GM12878 (cell line): ENCODE measurements around the gene LBHD1. TPM values are rescaled to one million over a fixed set of nuclear protein-coding genes. Genes with fewer than 3 reads are reported as not detected.

Experiments
- ATAC-seq: fragments of 200-7000 bp; cut with Tn5 transposase; 3 replicates; pipeline ENCODE4 v1.9.1; 2020; ENCODE audit warnings: mild to moderate bottlenecking, moderate library complexity
- BruUV-seq: library from RNA; stranded (reverse); fragments of 400-500 nt; replicated peaks from 2 replicates; lab custom pipeline; 2021; lab: Mats Ljungman, UMichigan
- CTCF ChIA-PET: fragments of 300-600 bp; sonication (Branson Sonifier 250); formaldehyde crosslinking; extraction: SDS; loops from one replicate; lab custom pipeline; 2021; ENCODE audit warnings: inconsistent platforms; lab: Yijun Ruan, JAX
- POLR2A ChIA-PET: fragments of 350-600 bp; formaldehyde crosslinking; extraction: SDS; loops from one replicate; lab custom pipeline; 2021; ENCODE audit warnings: inconsistent platforms; lab: Charles Lee
- RAD21 ChIA-PET: fragments of 300-600 bp; sonication (Branson Sonifier 250); formaldehyde crosslinking; loops from one replicate; lab custom pipeline; 2023; ENCODE audit warnings: antibody characterized with exemption; ENCODE audit not compliant: unreplicated experiment; lab: Charles Lee
- SMC1A ChIA-PET: fragments of 300-600 bp; sonication (Branson Sonifier 250); formaldehyde crosslinking; loops from one replicate; lab custom pipeline; 2023; ENCODE audit not compliant: unreplicated experiment, uncharacterized antibody; lab: Charles Lee
- DNase-seq: peaks from one replicate; pipeline ENCODE4 v3.0.0-alpha.2; 2011; ENCODE audit warnings: low read depth, low spot score
- FAIRE-seq: peaks from 3 replicates; lab custom pipeline; 2011; peaks lifted over from hg19 to GRCh38; lab: Jason Lieb, UNC
- H2AFZ ChIP-seq: 2 replicates; pipeline ENCODE4 v1.6.0; 2011; ENCODE audit warnings: low read depth, low read length, control low read depth; ENCODE audit not compliant: control insufficient read depth
- H3K27ac ChIP-seq: 2 replicates; pipeline ENCODE4 v1.5.1; 2011; ENCODE audit warnings: control low read depth; ENCODE audit not compliant: control insufficient read depth, insufficient read depth
- H3K27me3 ChIP-seq, 2 experiments: replicated peaks in 1 of 2; 2 replicates each; pipeline versions ENCODE4 v1.6.0 to v1.6.1; 2011; ENCODE audit warnings: low read length in 1 of 2; ENCODE audit not compliant: control insufficient read depth in 2 of 2, insufficient read depth in 2 of 2
- H3K36me3 ChIP-seq, 2 experiments: 2 replicates each; pipeline ENCODE4 v1.5.1; 2011; ENCODE audit warnings: low read length in 1 of 2; ENCODE audit not compliant: control insufficient read depth in 2 of 2, insufficient read depth in 2 of 2
- H3K4me1 ChIP-seq: 2 replicates; pipeline ENCODE4 v1.6.1; 2011; ENCODE audit warnings: mild to moderate bottlenecking, low read length, moderate library complexity, mixed read lengths; ENCODE audit not compliant: control insufficient read depth, insufficient read depth
- H3K4me2 ChIP-seq: 2 replicates; pipeline ENCODE4 v1.6.0; 2011; ENCODE audit warnings: control low read depth; ENCODE audit not compliant: control insufficient read depth, insufficient read depth
- H3K4me3 ChIP-seq: fragments of 200-600 bp; sonication (generic); 2 replicates; pipeline ENCODE4 v1.5.1; 2016
- H3K79me2 ChIP-seq: 2 replicates; pipeline ENCODE4 v1.6.0; 2011; ENCODE audit warnings: low read length; ENCODE audit not compliant: control insufficient read depth, insufficient read depth
- H3K9ac ChIP-seq: 2 replicates; pipeline ENCODE4 v1.8.0; 2011; ENCODE audit warnings: low read length, control low read depth, mixed read lengths; ENCODE audit not compliant: control insufficient read depth, insufficient read depth
- H3K9me3 ChIP-seq: replicated peaks from 3 replicates; pipeline ENCODE4 v1.5.1; 2011; ENCODE audit warnings: mild to moderate bottlenecking, low read length; ENCODE audit not compliant: control insufficient read depth, insufficient read depth
- H4K20me1 ChIP-seq: 2 replicates; pipeline ENCODE4 v1.6.0; 2011; ENCODE audit not compliant: control insufficient read depth, insufficient read depth
- FOXM1 ChIP-seq: IDR thresholded peaks from 2 replicates; pipeline ENCODE4 v1.6.1; 2012; ENCODE audit warnings: low read depth, mild to moderate bottlenecking, inconsistent platforms, low read length, moderate library complexity
- HDAC6 ChIP-seq: fragments of 200-600 bp; sonication (generic); IDR thresholded peaks from one replicate; pipeline ENCODE4 v1.8.0; 2017; ENCODE audit warnings: antibody characterized with exemption; ENCODE audit not compliant: unreplicated experiment
- HDGF ChIP-seq: fragments of 450-650 bp; IDR thresholded peaks from 2 replicates; pipeline ENCODE4 v1.6.1; 2016; ENCODE audit warnings: antibody characterized with exemption
- IKZF2 ChIP-seq, 2 experiments: fragments of 450-650 bp; IDR thresholded peaks; 2 replicates each; pipeline ENCODE4 v1.6.1; 2017; ENCODE audit warnings: mild to moderate bottlenecking in 2 of 2, moderate library complexity in 2 of 2
- JUNB ChIP-seq: IDR thresholded peaks from 2 replicates; pipeline ENCODE4 v1.6.1; 2016; ENCODE audit warnings: antibody characterized with exemption, mild to moderate bottlenecking
- KAT2A ChIP-seq: conservative IDR thresholded peaks from 2 replicates; pipeline ENCODE4 v1.6.1; 2011; ENCODE audit warnings: low read depth, low read length; ENCODE audit not compliant: control insufficient read depth
- MXI1 ChIP-seq: fragments of 150-350 bp; IDR thresholded peaks from 2 replicates; pipeline ENCODE4 v1.6.1; 2011; ENCODE audit warnings: low read depth, mild to moderate bottlenecking, inconsistent platforms, low read length, improper control_type of control experiment
- NFIC ChIP-seq: IDR thresholded peaks from 2 replicates; pipeline ENCODE4 v1.6.1; 2012; ENCODE audit warnings: low read depth, mild to moderate bottlenecking, inconsistent platforms, low read length, moderate library complexity
- NR2F1 ChIP-seq: fragments of 450-650 bp; conservative IDR thresholded peaks from 2 replicates; pipeline ENCODE4 v1.6.1; 2017; ENCODE audit warnings: mild to moderate bottlenecking
- NRF1 ChIP-seq: conservative IDR thresholded peaks from 2 replicates; pipeline ENCODE4 v1.6.1; 2011; ENCODE audit warnings: mild to moderate bottlenecking, low read depth, low read length, improper control_type of control experiment
- POLR2AphosphoS2 ChIP-seq: IDR thresholded peaks from 2 replicates; pipeline ENCODE4 v1.6.1; 2011; ENCODE audit warnings: low read depth, mild to moderate bottlenecking, low read length, improper control_type of control experiment, moderate library complexity
- SUPT20H ChIP-seq: IDR thresholded peaks from 2 replicates; pipeline ENCODE4 v1.6.1; 2011; ENCODE audit warnings: low read depth, mild to moderate bottlenecking, low read length, moderate library complexity, borderline replicate concordance; ENCODE audit not compliant: control insufficient read depth
- WGBS: methylation state at CpG from one replicate; pipeline ENCODE4 v1.1.6; 2016; ENCODE audit warnings: low lambda C conversion rate; ENCODE audit not compliant: insufficient replicate concordance, insufficient coverage; ENCODE audit errors: missing lambda C conversion rate; 5-methylcytosine and 5-hydroxymethylcytosine counted together
- in situ Hi-C: fragments of 300-500 bp; cut with MboI; formaldehyde crosslinking; loops from 9 replicates; pipeline ENCODE4 v1.14.3; 2018; ENCODE audit warnings: mixed read lengths
- intact Hi-C: fragments of 100-400 bp; cut with micrococcal nuclease; formaldehyde crosslinking; loops from one replicate; pipeline ENCODE4 v1.14.2; 2022; ENCODE audit not compliant: unreplicated experiment
- polyA plus RNA-seq, 11 experiments: library from polyadenylated mRNA; depleted of rRNA in 4 of 11; unstranded in 6 of 11; stranded (reverse) in 5 of 11; fragments of >200 nt; fragmentation: Nextera tagmentation in 4 of 11; fragmentation: Illumina TruSeq in 1 of 11; extraction: Ambion mirVana in 4 of 11; extraction: Trizol in 1 of 11; gene quantifications; 1 replicate in 1 of 11; 2 replicates in 10 of 11; pipeline versions ENCODE4 v1.2.1 to v1.2.3, GENCODE V29; 2011 to 2016; ENCODE audit warnings: inconsistent platforms in 2 of 11, missing spikeins in 2 of 11, low read depth in 1 of 11
- total RNA-seq, 4 experiments: library from RNA; depleted of rRNA in 3 of 4; stranded (reverse); fragments of >200 nt in 3 of 4; fragmentation: Illumina TruSeq in 1 of 4; extraction: Trizol in 1 of 4; gene quantifications; 2 replicates each; pipeline versions ENCODE4 v1.2.1 to v1.2.3, GENCODE V29; 2013 to 2021
- TF ChIP-seq, protein P1 (sequence below): fragments of 450-650 bp; IDR thresholded peaks from 2 replicates; pipeline ENCODE4 v1.6.1; 2014; ENCODE audit warnings: mild to moderate bottlenecking
- TF ChIP-seq, protein P2 (sequence below): IDR thresholded peaks from 2 replicates; pipeline ENCODE4 v1.6.1; 2012; ENCODE audit warnings: mild to moderate bottlenecking, low read depth, low read length

LBHD1 gene
- total and polyA plus RNA-seq, 10 of the 15 experiments (the other 5 are each of a cell fraction or from before 2014, with no cell fraction given), result 0.79 to 12.0 (median 7.6) TPM

DNA sequence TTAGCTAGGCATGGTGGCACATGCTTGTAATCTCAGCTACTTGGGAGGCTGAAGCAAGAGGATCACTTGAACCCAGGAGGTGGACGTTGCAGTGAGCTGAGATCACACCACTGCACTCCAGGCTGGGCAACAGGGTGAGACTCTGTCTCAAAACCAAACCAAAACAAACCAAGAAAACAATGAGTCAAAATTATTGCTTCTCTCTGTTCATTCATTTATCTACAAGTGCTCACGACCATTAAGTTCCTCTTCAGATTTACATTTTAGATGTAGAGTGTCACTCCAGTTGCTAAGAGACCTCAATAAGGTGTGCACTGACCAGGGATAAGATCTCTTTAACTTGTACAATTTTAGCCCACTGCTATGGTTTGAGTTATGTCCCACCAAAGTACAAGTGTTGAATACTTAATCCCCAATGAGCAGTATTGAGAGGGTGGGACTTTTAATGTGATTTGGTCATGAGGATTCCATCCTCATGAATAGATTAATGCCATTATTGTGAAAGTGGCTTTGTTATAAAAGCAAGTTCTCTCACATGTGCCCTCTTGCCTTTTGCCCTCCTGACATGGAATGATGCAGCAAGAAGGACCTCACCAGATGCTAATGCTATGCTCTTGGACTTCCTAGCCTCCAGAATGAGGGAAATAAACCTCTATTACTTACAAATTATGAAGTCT is 47.4 kb upstream of the LBHD1 start:
- no peak for TF ChIP-seq JUNB
- TF ChIP-seq SUPT20H, result no peak
- no peak for TF ChIP-seq FOXM1
- TF ChIP-seq HDAC6, result no peak
- TF ChIP-seq IKZF2 (IDR thresholded peaks at IDR 0.05), result no peak
- TF ChIP-seq, protein P1, sequence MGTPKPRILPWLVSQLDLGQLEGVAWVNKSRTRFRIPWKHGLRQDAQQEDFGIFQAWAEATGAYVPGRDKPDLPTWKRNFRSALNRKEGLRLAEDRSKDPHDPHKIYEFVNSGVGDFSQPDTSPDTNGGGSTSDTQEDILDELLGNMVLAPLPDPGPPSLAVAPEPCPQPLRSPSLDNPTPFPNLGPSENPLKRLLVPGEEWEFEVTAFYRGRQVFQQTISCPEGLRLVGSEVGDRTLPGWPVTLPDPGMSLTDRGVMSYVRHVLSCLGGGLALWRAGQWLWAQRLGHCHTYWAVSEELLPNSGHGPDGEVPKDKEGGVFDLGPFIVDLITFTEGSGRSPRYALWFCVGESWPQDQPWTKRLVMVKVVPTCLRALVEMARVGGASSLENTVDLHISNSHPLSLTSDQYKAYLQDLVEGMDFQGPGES, result no peak
- no peak for TF ChIP-seq NR2F1
- TF ChIP-seq NFIC, result no peak
- TF ChIP-seq, protein P2, sequence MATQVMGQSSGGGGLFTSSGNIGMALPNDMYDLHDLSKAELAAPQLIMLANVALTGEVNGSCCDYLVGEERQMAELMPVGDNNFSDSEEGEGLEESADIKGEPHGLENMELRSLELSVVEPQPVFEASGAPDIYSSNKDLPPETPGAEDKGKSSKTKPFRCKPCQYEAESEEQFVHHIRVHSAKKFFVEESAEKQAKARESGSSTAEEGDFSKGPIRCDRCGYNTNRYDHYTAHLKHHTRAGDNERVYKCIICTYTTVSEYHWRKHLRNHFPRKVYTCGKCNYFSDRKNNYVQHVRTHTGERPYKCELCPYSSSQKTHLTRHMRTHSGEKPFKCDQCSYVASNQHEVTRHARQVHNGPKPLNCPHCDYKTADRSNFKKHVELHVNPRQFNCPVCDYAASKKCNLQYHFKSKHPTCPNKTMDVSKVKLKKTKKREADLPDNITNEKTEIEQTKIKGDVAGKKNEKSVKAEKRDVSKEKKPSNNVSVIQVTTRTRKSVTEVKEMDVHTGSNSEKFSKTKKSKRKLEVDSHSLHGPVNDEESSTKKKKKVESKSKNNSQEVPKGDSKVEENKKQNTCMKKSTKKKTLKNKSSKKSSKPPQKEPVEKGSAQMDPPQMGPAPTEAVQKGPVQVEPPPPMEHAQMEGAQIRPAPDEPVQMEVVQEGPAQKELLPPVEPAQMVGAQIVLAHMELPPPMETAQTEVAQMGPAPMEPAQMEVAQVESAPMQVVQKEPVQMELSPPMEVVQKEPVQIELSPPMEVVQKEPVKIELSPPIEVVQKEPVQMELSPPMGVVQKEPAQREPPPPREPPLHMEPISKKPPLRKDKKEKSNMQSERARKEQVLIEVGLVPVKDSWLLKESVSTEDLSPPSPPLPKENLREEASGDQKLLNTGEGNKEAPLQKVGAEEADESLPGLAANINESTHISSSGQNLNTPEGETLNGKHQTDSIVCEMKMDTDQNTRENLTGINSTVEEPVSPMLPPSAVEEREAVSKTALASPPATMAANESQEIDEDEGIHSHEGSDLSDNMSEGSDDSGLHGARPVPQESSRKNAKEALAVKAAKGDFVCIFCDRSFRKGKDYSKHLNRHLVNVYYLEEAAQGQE, result no peak
- TF ChIP-seq KAT2A, result no peak
- no peak for TF ChIP-seq NRF1
- no peak for TF ChIP-seq POLR2AphosphoS2
- no peak for TF ChIP-seq HDGF
- TF ChIP-seq MXI1, result no peak
- H3K36me3 ChIP-seq, result peaks cover 33 to 74% of the 10 kb centered on the region in 2 experiments
- H3K4me2 ChIP-seq, result no peak overlapping the region
- DNase-seq, result no peak
- no peak for FAIRE-seq
- intact Hi-C loops (no loop called here), in situ Hi-C loops (no loop called here)
- H3K4me3 ChIP-seq, result no peak overlapping the region
- CTCF ChIA-PET, result interaction anchor here (0.6 kb wide), 1 partner anchor 113 kb away, joined by 3 read pairs; no protein-coding TSS in a partner anchor
- RAD21 ChIA-PET, result no interaction called here
- no peaks in the 10 kb centered on the region; the same call in 1 of the 2 replicates for H4K20me1 ChIP-seq
- no peak overlapping the region for H3K27ac ChIP-seq
- no peaks in the 10 kb centered on the region for H3K27me3 ChIP-seq
- H3K4me1 ChIP-seq, result peaks cover 2% of the 10 kb centered on the region
- BruUV-seq, result no TSS peak
- peaks cover 35% of the 10 kb centered on the region for H3K79me2 ChIP-seq
- ATAC-seq, result no peak
- 6% methylated on average over 2 of the region's 2 CpGs for WGBS
- POLR2A ChIA-PET, result interaction anchor here (0.5 to 1.5 kb wide), 3 partner anchors 14 to 46 kb away, joined by 3 read pairs; no protein-coding TSS in a partner anchor
- H3K9ac ChIP-seq, result no peak overlapping the region
- no peak overlapping the region for H2AFZ ChIP-seq
- no peaks in the 10 kb centered on the region for H3K9me3 ChIP-seq
- SMC1A ChIA-PET, result interaction anchor here (1.1 kb wide), 1 partner anchor 8 kb away, joined by 3 read pairs; the partner anchor contains the start of gene HNRNPUL2
